Stimulated activated CD8-positive, alpha-beta memory T cell treated with anti-CD3 and anti-CD28 coated beads, Interleukin-2, amount 100 ng/mL, for 1 hour (primary cell): ENCODE measurements around the gene CSH1.
"Not testable (repeated sequence)": the region's sequence is repeated elsewhere in the genome, so short reads cannot be mapped to it uniquely, and the experiment has no call there.

Source experiments
- DNase-seq, 2 donors: peaks; one replicate each; pipeline ENCODE4 v3.0.0-alpha.2; 2020; ENCODE audit warnings: low read depth in 2 of 2

The CSH1 gene

DNA sequence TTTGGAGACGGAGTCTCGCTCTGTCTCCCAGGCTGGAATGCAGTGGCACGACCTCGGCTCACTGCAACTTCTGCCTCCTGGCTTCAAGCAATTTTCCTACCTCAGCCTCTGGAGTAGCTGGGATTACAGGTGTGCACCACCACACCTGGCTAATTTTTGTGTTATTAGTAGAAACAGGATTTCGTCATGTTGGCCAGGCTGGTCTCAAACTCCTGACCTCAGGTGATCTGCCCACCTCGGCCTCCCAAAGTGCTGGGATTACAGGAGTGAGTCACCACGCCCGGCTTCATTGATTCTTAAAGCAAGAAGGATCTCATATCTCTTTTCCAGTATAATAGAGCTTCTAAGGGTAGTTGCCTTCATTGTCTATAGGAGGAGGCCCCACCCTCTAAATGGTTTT is 8.4 kb upstream of the CSH1 start:
- DNase-seq = not testable (repeated sequence)

DNA sequence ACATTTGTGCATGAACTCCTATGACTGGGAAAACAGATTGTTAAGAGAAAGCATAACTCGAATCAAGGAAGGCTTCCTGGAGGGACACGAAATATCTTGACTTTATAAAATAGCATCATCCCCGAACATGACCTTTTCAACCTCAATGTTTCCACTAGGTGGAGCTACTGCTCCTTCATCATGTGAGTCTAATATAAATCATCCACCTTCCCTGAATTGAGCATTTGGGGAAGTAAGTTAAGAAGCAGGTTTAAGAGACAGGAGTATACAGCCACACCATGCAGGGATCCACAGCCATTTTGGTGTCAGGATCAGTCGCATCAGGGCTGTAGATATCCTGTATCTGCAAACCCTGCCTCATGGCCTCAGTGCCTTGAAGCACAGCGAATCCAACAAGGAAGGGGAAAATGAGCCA is 7.4 kb upstream of the CSH1 start:
- DNase-seq = not testable (repeated sequence)

DNA sequence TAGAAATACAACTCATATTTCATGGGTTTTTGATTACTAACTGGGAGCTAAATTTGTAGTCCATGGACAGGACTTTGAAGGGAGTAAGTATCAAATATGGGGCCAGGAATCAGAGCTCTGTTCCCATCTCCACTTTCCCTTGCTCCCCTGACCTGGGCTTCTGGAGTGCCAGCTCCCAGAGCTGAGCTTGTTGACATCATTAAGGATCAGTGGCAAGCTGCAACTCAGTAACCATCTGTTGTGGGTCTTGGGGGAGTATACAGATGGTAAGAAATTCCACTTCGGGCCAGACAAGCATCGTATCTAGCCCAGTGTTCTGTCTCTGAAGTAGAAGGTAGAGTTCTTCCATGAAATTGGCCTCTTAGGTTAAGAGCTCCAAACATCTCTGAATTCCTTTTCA is 5.6 kb upstream of the CSH1 start:
- not testable (repeated sequence) for DNase-seq

DNA sequence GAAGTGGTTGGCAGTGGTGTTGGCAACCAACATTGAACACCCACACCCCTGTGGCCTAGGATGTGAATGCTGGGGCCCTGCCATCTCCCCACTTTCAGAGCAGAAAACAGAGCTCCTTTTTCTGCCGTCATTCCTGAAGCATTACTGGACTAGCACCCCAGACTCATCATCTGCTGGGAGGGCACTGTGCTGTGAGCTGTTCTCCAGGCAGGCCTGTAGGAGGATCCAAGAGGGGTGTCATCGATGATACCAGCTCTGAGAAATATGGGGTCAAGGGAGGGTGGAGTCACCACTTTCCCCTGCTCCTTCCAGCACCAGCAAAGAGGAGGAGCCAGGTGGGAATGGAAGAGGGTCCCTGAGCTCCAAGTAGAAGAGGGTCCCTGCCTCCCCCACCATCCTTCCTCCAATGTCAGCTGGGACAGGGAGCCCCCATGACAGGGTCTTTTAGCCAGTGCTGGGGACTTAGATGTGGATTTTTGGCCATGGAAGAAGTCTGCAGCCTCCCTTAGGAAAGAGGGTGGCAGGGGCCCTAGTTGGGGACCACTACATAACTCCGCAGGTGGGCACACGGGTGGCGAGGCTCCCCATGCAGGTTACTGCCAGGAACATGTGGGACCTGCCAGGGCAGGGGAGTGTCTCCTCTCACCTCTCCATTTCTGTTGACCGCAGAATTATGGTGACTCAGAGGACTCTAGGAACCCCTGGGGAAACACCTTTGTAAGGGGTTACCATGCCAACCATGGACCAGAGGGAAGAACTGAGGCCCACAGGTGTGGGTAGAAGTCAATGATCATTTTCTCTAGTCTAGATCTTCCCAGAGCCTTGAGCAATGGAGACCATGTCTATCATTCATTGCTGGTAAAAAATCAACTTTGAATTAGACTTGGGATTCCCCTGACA is 2.8 kb upstream of the CSH1 start:
- not testable (repeated sequence) for DNase-seq

DNA sequence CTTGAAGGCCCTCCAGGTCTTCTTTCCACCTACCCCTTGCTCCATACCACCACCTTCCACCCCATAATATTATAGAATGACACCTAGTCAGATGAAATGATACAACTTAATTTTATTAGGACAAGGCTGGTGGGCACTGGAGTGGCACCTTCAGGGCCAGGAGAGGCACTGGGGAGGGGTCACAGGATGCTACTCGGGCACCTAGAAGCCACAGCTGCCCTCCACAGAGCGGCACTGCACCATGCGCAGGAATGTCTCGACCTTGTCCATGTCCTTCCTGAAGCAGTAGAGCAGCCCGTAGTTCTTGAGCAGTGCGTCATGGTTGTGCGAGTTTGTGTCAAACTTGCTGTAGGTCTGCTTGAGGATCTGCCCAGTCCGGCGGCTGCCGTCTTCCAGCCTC is 1.6 kb downstream of the CSH1 start:
- DNase-seq = not testable (repeated sequence)

DNA sequence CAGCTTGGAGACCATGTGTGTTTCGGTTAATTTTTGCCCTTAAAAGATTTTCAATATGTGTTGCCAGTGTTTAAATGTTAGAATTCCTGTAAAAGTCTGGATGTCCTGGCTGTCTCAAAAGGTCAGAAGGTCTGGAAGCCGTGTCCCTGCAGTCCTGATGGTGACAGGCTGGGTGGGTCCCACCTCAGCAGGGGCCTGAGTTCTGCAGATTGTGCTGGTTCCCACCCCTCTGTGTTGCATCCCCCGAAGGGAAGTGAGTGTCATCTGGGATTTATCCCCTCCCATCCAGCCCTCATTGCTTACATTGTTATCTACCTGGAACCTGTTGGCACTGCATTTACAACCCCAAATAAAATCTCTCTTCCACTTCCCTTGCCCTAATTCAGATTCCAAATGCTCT is 2.4 kb downstream of the CSH1 start:
- DNase-seq = not testable (repeated sequence)

DNA sequence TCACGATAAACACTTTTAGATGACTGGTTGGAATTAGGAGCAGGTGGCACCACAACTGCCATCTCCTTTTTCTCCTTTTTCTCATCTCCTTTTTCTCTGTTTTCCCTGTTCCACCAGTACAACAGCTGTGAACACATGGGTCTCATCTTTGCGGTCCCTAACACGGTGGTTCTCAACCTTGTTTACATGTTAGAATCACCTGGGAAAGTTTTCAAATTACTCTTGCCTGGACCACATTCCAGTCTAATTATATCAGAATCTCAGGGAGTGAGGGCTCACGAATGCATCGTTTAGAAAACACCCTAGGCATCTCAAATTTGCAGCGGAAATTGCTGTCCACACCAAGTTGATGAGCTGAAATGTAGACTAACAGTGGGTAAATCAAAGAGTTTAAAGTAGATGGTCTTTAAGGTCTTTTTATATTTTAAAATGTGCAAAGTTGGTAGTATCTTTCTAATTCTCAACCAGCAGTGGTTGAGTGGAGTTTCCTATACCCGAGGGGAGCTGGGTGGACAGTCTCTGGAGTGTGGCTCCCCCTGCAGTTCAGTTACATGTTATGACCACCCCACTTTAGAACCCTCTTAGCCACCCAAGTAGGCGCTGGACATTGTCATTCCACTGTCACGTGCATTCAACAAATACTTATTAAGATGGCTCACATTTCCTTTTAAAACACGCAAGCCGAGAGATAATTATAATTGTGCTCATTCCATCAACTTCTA is 3.9 kb downstream of the CSH1 start:
- DNase-seq = not testable (repeated sequence)

DNA sequence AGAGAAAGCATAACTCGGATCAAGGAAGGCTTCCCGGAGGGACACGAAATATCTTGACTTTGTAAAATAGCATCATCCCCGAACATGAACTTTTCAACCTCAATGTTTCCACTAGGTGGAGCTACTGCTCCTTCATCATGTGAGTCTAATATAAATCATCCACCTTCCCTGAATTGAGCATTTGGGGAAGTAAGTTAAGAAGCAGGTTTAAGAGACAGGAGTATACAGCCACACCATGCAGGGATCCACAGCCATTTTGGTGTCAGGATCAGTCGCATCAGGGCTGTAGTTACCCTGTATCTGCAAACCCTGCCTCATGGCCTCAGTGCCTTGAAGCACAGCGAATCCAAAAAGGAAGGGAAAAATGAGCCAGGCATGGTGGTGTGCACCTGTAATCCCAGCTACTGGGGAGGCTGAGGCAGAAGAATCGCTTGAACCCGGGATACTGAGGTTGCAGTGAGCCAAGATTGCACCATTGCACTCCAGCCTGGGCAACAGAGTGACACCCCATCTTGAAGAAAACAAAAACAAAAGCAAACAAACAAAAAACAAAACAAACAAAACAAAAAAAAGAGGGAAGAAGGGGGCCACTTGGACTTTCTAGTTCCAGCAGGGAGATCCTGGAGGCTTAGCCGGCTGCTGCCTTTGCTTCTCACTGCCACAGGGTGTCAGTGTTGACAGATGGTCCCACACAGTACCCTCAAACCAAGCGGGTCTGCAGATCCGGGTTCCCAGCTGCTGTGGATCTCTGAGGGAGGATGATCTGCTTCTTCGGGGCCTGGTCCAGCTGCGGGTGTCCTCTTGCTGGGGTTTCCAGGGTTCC is 7.1 kb downstream of the CSH1 start:
- DNase-seq = not testable (repeated sequence)

DNA sequence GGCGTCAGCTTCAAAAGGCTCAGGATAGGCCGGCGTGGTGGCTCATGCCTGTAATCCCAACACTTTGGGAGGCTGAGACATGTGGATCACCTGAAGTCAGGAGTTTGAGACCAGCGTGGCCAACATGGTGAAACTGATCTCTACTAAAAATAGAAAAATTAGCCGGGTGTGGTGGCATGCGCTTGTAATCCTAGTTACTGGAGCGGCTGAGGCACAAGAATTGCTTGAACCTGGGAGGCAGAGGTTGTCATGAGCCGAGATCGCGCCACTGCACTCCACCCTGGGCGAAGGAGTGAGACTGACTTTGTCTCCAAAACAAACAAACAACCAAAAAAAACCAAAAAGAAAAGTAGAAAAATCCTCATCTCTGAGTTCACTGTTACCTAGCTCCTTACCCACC is 11.3 kb downstream of the CSH1 start:
- not testable (repeated sequence) for DNase-seq

DNA sequence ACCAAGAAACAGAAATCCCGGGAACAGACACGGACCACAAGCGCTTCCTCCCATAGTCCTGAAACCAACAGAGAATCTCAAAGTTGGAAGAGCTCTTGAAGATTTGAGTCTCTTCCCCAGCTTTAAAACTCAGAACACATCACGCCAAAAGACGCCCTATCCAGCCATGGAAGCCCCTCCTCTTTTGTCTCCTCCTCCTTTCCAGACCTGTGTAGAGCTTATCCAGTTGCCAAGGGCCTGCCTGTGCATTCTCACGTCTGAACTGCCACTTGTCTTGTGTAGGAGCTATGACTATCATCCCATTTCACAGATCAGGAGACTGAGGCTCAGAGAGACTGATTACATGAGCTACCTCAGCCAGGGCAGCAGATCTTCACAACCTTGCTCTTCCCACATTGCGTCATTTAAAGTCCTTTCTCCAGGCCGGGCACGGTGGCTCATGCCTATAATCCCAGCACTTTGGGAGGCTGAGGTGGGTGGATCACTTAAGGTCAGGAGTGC is 13.7 kb downstream of the CSH1 start:
- DNase-seq = not testable (repeated sequence)

DNA sequence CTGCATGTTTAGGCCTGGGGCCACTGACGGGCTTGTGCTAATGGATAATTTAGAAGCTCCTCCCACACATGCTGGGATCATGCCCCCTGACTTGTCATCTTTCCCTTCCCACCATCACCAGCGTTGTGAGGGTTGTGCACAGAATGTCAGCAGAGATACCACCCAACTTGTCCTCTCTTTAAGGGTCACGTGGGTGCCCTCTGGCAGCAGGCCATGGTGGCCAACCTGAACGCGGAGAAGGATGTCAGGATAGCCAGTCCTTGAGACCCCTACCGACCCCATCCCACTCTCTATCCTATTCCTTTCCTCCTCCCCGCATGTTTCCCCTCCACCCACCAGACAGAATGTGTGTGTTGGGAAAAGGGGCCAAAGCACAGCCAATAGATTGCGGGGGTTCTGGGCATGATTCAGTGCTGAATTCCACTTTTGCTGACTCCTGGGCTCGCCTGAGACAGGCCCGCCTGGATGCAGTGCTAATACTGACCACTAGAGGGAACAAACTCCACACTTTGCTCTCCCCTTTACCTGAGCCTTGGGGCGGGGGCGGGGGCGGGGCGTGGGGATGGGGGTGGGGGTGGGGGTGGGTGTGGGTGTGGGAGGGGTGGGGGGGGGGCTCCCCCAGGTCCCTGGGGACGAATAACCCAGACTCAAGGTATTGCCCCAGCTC is 14.3 kb downstream of the CSH1 start, which contains the start of gene GH2:
TSS of gene GH2 (minus strand) at position 10 of the 667 bp plus-strand sequence. CDS start 143 bp downstream, outside the sequence.
- DNase-seq = peak; percentile 16 to 17

DNA sequence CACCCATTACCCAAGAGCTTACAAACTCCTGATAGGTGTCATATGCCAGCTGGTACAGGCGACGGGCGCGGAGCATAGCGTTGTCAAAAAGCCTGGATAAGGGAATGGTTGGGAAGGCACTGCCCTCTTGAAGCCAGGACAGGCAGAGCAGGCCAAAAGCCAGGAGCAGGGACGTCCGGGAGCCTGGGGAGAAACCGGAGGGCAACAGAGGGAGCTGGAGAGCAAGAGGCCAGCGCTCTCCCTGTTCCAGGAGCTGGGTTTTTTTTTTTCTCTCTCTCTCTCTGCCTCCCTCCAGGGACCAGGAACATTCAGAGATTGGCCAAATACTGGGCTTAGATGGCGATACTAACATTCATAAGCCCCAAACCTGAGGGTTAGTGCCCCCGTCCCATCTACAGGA is 15.0 kb downstream of the CSH1 start:
- DNase-seq = not testable (repeated sequence)

DNA sequence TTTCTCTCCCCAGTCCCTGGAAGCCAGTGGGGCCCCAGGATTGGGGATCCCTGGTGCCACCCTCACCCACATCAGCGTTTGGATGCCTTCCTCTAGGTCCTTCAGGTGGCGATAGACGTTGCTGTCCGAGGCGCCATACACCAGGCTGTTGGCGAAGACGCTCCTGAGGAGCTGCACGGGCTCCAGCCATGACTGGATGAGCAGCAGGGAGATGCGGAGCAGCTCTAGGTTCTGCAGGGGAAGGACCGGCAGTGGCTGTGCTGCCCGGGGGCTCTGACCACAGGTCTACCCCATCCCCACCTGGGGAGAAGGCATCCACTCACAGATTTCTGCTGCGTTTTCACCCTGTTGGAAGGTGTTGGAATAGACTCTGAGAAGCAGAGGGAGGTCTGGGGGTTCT is 15.7 kb downstream of the CSH1 start:
- no peak for DNase-seq

DNA sequence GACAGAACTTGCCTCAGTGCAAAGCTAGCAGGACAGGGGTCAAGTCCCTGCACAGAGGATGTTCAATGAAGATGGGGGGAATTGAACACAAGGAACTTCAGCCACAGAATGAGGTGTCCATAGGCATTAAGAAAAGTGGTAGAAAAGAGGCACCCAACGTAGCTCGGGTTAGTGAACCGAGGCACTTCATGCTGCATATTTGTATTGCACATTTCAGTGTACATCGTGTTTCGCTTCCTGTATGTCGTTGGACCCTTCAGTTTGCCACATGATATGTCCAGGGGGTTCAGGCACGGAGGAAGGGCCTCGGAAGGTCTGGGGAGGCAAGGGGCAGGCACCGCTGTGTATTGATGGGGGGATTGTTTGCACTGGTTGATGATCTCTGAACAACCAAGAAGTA is 18.0 kb downstream of the CSH1 start:
- not testable (repeated sequence) for DNase-seq

DNA sequence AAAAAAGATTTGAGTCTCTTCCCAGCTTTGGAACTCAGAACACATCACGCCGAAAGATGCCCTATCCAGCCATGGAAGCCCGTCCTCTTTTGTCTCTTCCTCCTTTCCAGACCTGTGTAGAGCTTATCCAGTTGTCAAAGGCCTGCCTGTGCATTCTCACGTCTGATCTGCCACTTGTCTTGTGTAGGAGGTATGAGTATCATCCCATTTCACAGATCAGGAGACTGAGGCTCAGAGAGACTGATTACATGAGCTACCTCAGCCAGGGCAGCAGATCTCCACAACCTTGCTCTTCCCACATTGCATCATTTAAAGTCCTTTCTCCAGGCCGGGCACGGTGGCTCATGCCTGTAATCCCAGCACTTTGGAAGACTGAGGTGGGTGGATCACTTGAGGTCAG is 21.7 kb downstream of the CSH1 start:
- not testable (repeated sequence) for DNase-seq

DNA sequence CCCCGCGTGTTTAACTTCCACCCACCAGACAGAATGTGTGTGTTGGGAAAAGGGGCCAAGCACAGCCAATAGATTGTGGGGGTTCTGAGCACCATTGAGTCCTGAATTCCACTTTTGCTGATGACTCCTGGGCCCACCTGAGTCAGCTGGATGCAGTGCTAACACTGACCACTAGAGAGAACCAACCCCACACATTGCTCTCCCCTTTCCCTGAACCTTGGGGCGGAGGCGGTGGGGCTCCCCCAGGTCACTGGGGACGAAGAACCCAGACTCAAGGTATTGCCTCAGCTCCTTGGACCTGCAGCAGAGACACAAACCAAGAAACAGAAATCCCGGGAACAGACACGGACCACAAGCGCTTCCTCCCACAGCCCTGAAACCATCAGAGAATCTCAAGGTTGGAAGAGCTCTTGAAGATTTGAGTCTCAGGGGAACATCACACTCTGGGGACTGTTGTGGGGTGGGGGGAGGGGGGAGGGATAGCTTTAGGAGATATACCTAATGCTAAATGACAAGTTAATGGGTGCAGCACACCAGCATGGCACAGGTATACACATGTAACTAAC is 22.2 kb downstream of the CSH1 start:
- not testable (repeated sequence) for DNase-seq

DNA sequence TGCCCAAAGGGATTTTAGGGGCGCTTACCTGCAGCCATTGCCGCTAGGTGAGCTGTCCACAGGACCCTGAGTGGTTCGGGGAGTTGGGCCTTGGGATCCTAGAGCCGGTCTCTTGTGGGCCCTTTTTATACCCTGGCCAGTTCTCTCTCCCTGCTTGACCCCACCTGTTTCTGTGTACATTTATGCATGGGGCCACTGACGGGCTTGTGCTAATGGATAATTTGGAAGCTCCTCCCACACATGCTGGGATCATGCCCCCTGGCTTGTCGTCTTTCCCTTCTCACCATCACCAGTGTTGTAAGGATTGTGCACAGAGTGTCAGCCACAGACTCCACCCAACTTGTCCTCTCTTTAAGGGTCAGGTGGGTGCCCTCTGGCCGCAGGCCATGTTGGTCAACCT is 22.8 kb downstream of the CSH1 start, which contains the start of gene CSH2:
TSS of gene CSH2 (minus strand) at position 101 of the 400 bp plus-strand sequence. CDS start at position 38, 63 bp downstream.
- DNase-seq = not testable (repeated sequence)

DNA sequence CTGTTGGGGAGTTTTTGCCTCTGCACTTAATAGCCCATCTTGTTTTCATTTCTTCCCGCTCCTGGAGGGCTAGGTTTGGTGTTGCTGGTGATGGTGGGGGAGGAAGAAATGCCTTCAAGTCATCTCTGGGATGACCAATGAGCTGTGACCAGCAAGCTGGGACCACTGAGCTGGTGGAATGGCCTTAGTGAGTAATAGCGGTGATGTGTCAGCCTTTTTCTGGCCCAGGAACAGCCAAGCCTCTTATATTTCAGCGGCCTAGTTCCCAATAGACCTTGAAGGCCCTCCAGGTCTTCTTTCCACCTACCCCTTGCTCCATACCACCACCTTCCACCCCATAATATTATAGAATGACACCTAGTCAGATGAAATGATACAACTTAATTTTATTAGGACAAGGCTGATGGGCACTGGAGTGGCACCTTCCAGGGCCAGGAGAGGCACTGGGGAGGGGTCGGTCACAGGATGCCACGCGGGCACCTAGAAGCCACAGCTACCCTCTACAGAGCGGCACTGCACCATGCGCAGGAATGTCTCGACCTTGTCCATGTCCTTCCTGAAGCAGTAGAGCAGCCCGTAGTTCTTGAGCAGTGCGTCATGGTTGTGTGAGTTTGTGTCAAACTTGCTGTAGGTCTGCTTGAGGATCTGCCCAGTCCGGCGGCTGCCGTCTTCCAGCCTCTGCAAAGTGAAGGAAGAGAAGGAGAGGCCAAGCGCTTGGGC is 24.6 kb downstream of the CSH1 start:
- not testable (repeated sequence) for DNase-seq

DNA sequence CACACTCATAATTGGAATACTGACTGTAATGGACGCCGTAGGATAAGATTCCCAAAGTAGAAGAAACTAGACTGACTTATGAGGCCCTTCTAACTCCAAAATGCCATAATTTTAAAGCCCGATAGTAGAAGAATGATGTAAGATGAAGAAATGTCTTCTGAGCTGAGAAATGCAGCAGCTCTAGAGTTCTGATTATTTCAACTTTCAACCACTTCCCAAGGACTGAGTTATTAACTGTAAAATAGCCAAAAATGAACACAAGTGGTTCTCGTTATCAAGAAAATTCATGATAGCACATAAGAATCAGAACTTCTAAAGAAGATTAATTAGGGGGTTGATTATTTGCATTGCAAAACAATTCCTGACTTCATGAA is 26.1 kb downstream of the CSH1 start:
- not testable (repeated sequence) for DNase-seq
